Suprapubic skin (tissue), 3 donors: ENCODE results near the gene JUP.

Source experiments
- CTCF ChIP-seq, 2 donors: fragments of 200-600 bp in 1 of 2; fragments of 450-650 bp in 1 of 2; sonication (generic) in 1 of 2; IDR thresholded peaks; one replicate each; pipeline ENCODE4 v1.5.1; 2016 to 2019; ENCODE audit warnings: antibody characterized with exemption in 2 of 2, mild to moderate bottlenecking in 1 of 2, moderate library complexity in 1 of 2
- POLR2AphosphoS5 ChIP-seq, 3 donors: sonication (generic); formaldehyde crosslinking; IDR thresholded peaks; one replicate each; pipeline ENCODE4 v1.6.1; 2017; ENCODE audit warnings: antibody characterized with exemption in 3 of 3

GRCh38 chr17:41723801-41724475 is 62.6 kb downstream of the JUP start:
- no peak for TF ChIP-seq CTCF (IDR thresholded peaks at IDR 0.05)
- TF ChIP-seq POLR2AphosphoS5 (IDR thresholded peaks at IDR 0.05) = no peak
